HCT116 (cell line): Measurements from ENCODE around the gene OR8A1. TPM values are rescaled to one million over a fixed set of nuclear protein-coding genes. Genes with fewer than 3 reads are reported as not detected.

Source experiments
- ATAC-seq: fragments of 200-7000 bp; cut with Tn5 transposase; 2 replicates; pipeline ENCODE4 v1.9.1; 2020; ENCODE audit warnings: mild to moderate bottlenecking, moderate library complexity
- BruUV-seq: library from RNA; stranded (reverse); fragments of 400-500 nt; replicated peaks from 2 replicates; lab custom pipeline; 2021; lab: Mats Ljungman, UMichigan
- CTCF ChIA-PET: fragments of 300-600 bp; sonication (Branson Sonifier 250); formaldehyde crosslinking; loops from one replicate; lab custom pipeline; 2021; ENCODE audit warnings: antibody characterized with exemption; lab: Charles Lee
- POLR2A ChIA-PET: fragments of 300-600, 350-600 bp; sonication (Branson Sonifier 250); formaldehyde crosslinking; loops from one replicate; lab custom pipeline; 2021; ENCODE audit warnings: antibody characterized with exemption; lab: Charles Lee
- RAD21 ChIA-PET, 2 experiments: fragments of 300-600 bp; sonication (Branson Sonifier 250); formaldehyde crosslinking; loops; one replicate each; lab custom pipeline; 2023; ENCODE audit warnings: low total read pairs in 2 of 2; ENCODE audit not compliant: uncharacterized antibody in 2 of 2, unreplicated experiment in 2 of 2, low non-redundant PET in 1 of 2; lab: Charles Lee
- DNase-seq: peaks from one replicate; pipeline ENCODE4 v3.0.0-alpha.2; 2010; ENCODE audit warnings: low read depth, low spot score
- H2AFZ ChIP-seq: fragments of 200-600 bp; shearing (Covaris generic), sonication (generic); 2 replicates; pipeline ENCODE4 v1.6.1; 2017; ENCODE audit warnings: low read depth, mixed run types, mixed read lengths, antibody characterized with exemption, low read length; ENCODE audit not compliant: poor library complexity, severe bottlenecking
- H3K27ac ChIP-seq: 2 replicates; pipeline ENCODE4 v1.5.1; 2012; ENCODE audit warnings: low read depth, low read length
- H3K27me3 ChIP-seq: fragments of 200-600 bp; sonication (generic); 2 replicates; pipeline ENCODE4 v1.6.1; 2016; ENCODE audit warnings: mixed run types, low read length, mixed read lengths; ENCODE audit not compliant: insufficient read depth
- H3K36me3 ChIP-seq, 2 experiments: fragments of 200-500 bp in 1 of 2; fragments of 200-600 bp in 1 of 2; sonication (Bioruptor generic) in 1 of 2; sonication (generic) in 1 of 2; 2 replicates each; pipeline versions ENCODE4 v1.5.1 to v1.6.1; 2014 to 2016; ENCODE audit warnings: low read length in 2 of 2, inconsistent platforms in 1 of 2, mixed read lengths in 1 of 2, mixed run types in 1 of 2; ENCODE audit not compliant: insufficient read depth in 2 of 2, control insufficient read depth in 1 of 2
- H3K4me1 ChIP-seq, 2 experiments: fragments of 200-600 bp in 1 of 2; sonication (generic) in 1 of 2; 2 replicates each; pipeline versions ENCODE4 v1.5.1 to v1.6.1; 2012 to 2017; ENCODE audit warnings: low read length in 2 of 2, inconsistent platforms in 1 of 2, mild to moderate bottlenecking in 1 of 2, mixed read lengths in 1 of 2, mixed run types in 1 of 2, moderate library complexity in 1 of 2; ENCODE audit not compliant: insufficient read depth in 2 of 2, control insufficient read depth in 1 of 2
- H3K4me2 ChIP-seq: fragments of 200-600 bp; sonication (generic); 2 replicates; pipeline ENCODE4 v1.6.1; 2017; ENCODE audit warnings: mixed run types, low read length, mixed read lengths
- H3K4me3 ChIP-seq, 2 experiments: fragments of 200-600 bp in 1 of 2; sonication (generic) in 1 of 2; replicated peaks in 1 of 2; 2 replicates each; pipeline ENCODE4 v1.5.1; 2011 to 2016; ENCODE audit warnings: low read length in 2 of 2, control low read depth in 1 of 2, low read depth in 1 of 2, mild to moderate bottlenecking in 1 of 2, mixed read lengths in 1 of 2, mixed run types in 1 of 2
- H3K79me2 ChIP-seq: fragments of 200-600 bp; sonication (generic); 2 replicates; pipeline ENCODE4 v1.6.1; 2017; ENCODE audit warnings: mild to moderate bottlenecking, mixed run types, low read length, moderate library complexity, mixed read lengths; ENCODE audit not compliant: insufficient read depth
- H3K9ac ChIP-seq: fragments of 200-600 bp; sonication (generic); 2 replicates; pipeline ENCODE4 v1.6.1; 2016; ENCODE audit warnings: low read length, mixed read lengths
- H3K9me2 ChIP-seq: fragments of 200-600 bp; sonication (generic), shearing (Covaris generic); 2 replicates; pipeline ENCODE4 v1.6.1; 2017; ENCODE audit warnings: mixed run types, mild to moderate bottlenecking, moderate library complexity; ENCODE audit not compliant: insufficient read depth
- H3K9me3 ChIP-seq, 2 experiments: fragments of 200-500 bp in 1 of 2; fragments of 200-600 bp in 1 of 2; sonication (Bioruptor generic) in 1 of 2; sonication (generic) in 1 of 2; 2 replicates each; pipeline ENCODE4 v1.6.1; 2014 to 2017; ENCODE audit warnings: low read length in 2 of 2, mixed read lengths in 2 of 2, inconsistent platforms in 1 of 2, low read depth in 1 of 2, mild to moderate bottlenecking in 1 of 2, mixed run types in 1 of 2, moderate library complexity in 1 of 2; ENCODE audit not compliant: control insufficient read depth in 1 of 2, insufficient read depth in 1 of 2
- H4K20me1 ChIP-seq: fragments of 200-600 bp; sonication (generic), shearing (Covaris generic); 2 replicates; pipeline ENCODE4 v1.6.1; 2017; ENCODE audit warnings: mixed run types, mild to moderate bottlenecking, moderate library complexity; ENCODE audit not compliant: insufficient read depth
- ATF3 ChIP-seq: IDR thresholded peaks from 2 replicates; pipeline ENCODE4 v1.6.1; 2012
- CEBPB ChIP-seq: IDR thresholded peaks from 2 replicates; pipeline ENCODE4 v1.6.1; 2012; ENCODE audit warnings: low read depth
- EZH2phosphoT487 ChIP-seq: fragments of 200-600 bp; IDR thresholded peaks from 2 replicates; pipeline ENCODE4 v1.6.1; 2018; ENCODE audit warnings: antibody characterized with exemption, borderline replicate concordance
- POLR2A ChIP-seq: IDR thresholded peaks from 2 replicates; pipeline ENCODE4 v1.7.0; 2011; ENCODE audit warnings: borderline replicate concordance; ENCODE audit not compliant: insufficient read depth, insufficient read length; ENCODE audit errors: extremely low read depth
- POLR2AphosphoS5 ChIP-seq: IDR thresholded peaks from 2 replicates; pipeline ENCODE4 v1.6.1; 2011; ENCODE audit warnings: mild to moderate bottlenecking, low read depth, low read length, moderate library complexity
- REST ChIP-seq: IDR thresholded peaks from 2 replicates; pipeline ENCODE4 v1.6.1; 2012; ENCODE audit warnings: low read depth
- SIN3A ChIP-seq: IDR thresholded peaks from 2 replicates; pipeline ENCODE4 v1.6.1; 2012; ENCODE audit warnings: low read depth
- SRF ChIP-seq: IDR thresholded peaks from 2 replicates; pipeline ENCODE4 v1.6.1; 2012; ENCODE audit warnings: low read depth
- TCF7L2 ChIP-seq: IDR thresholded peaks from 2 replicates; pipeline ENCODE4 v1.7.0; 2011; ENCODE audit warnings: borderline replicate concordance, inconsistent platforms; ENCODE audit not compliant: insufficient read depth, insufficient read length; ENCODE audit errors: extremely low read depth
- ZBTB33 ChIP-seq: IDR thresholded peaks from 2 replicates; pipeline ENCODE4 v1.6.1; 2011; ENCODE audit warnings: mild to moderate bottlenecking, low read length, moderate library complexity; ENCODE audit not compliant: insufficient replicate concordance; ENCODE audit errors: extremely low read depth
- ZFX ChIP-seq: fragments of 450-650 bp; IDR thresholded peaks from 2 replicates; pipeline ENCODE4 v1.6.1; 2017
- ZNF274 ChIP-seq: fragments of 200-500 bp; sonication (Bioruptor generic); IDR thresholded peaks from 2 replicates; pipeline ENCODE4 v1.6.1; 2014; ENCODE audit warnings: mild to moderate bottlenecking, low read depth, low read length, inconsistent platforms
- intact Hi-C: fragments of 100-400 bp; cut with micrococcal nuclease; formaldehyde crosslinking; loops from 2 replicates; pipeline ENCODE4 v1.10.0; 2022
- total RNA-seq: library from RNA; stranded (reverse); gene quantifications from one replicate; pipeline ENCODE4 v1.2.1, GENCODE V29; 2021; ENCODE audit not compliant: unreplicated experiment

The OR8A1 gene
- total RNA-seq, 1 experiment from 2014 or later, result not detected

- no peak for TF ChIP-seq REST
Observed at GRCh38 chr11:124582565-124582964, 12.8 kb downstream of the OR8A1 start (continued).

GRCh38 chr11:124583781-124584180 is 14.0 kb downstream of the OR8A1 start:
- no peak overlapping the region for H3K27ac ChIP-seq
- BruUV-seq, result no TSS peak

More at GRCh38 chr11:124583781-124584180, 14.0 kb downstream of the OR8A1 start:
- no peaks in the 10 kb centered on the region for H3K9me3 ChIP-seq
- intact Hi-C loops, result no loop called here
- DNase-seq (no peak), ATAC-seq (no peak)
- no peak overlapping the region for H3K4me3 ChIP-seq
- H3K4me1 ChIP-seq, result no peaks in the 10 kb centered on the region
- ChIA-PET CTCF (interaction anchor here (1.2 to 2.9 kb wide), 2 partner anchors 167 to 292 kb away, joined by 3 to 14 read pairs; no protein-coding TSS in a partner anchor), RAD21 (no interaction called here), POLR2A (no interaction called here)
- TF ChIP-seq CEBPB (no peak), POLR2AphosphoS5 (no peak), POLR2A (no peak), TCF7L2 (no peak), EZH2phosphoT487 (no peak), REST (no peak), ZFX (no peak), ZNF274 (no peak), SRF (no peak), ATF3 (no peak), ZBTB33 (no peak), SIN3A (no peak)
- H2AFZ ChIP-seq, result no peak overlapping the region
- H4K20me1 ChIP-seq, result no peaks in the 10 kb centered on the region
- peaks cover 67% of the 10 kb centered on the region for H3K27me3 ChIP-seq
- no peak overlapping the region for H3K9ac ChIP-seq
- H3K4me2 ChIP-seq, result no peak overlapping the region
- H3K9me2 ChIP-seq, result no peaks in the 10 kb centered on the region
- no peaks in the 10 kb centered on the region for H3K79me2 ChIP-seq
- H3K36me3 ChIP-seq, result no peaks in the 10 kb centered on the region
